ENCODE measurements around the gene ESAM. TPM values are rescaled to one million over a fixed set of nuclear protein-coding genes. Genes with fewer than 3 reads are reported as not detected.

The ESAM gene
- total and polyA plus RNA-seq, 2 of the 8 experiments (the other 6 are each of a cell fraction or from before 2014, with no cell fraction given) = 0.09 TPM; not detected in 1

- Histone ChIP-seq H2AFZ (ENCODE audit: low read length) (peak overlapping the region; percentile 47), H2BK12ac (ENCODE audit: low read depth, low read length) (no peak overlapping the region), H4K8ac (ENCODE audit: extremely low read depth, insufficient read depth, low read length) (no peak overlapping the region), H3K4me2 (ENCODE audit: insufficient read depth in 1 of 2, low read depth in 2 of 2, low read length in 2 of 2) (peak overlapping the region; percentile 89 to 97), H3K14ac (ENCODE audit: insufficient read length) (no peak overlapping the region), H3K27ac (ENCODE audit: low read depth, low read length) (no peak overlapping the region), H3K9me3 (ENCODE audit: insufficient read depth in 2 of 2, low read depth in 1 of 2, low read length in 1 of 2) (no peaks in the 10 kb centered on the region), H3K9ac (replicated peaks in 1 of 4; ENCODE audit: extremely low read depth in 1 of 4, low read depth in 3 of 4, low read length in 3 of 4) (peak overlapping the region in 3 of 4 experiments; percentile 84 to 90 (median 85); a peak in 3 of 7 replicates), H2BK120ac (replicated peaks; ENCODE audit: low read depth, low read length) (no peak overlapping the region), H4K5ac (ENCODE audit: insufficient read length, low read depth, low read length) (peak overlapping the region; percentile 62), H2AK5ac (ENCODE audit: low read depth, low read length) (no peak overlapping the region), H4K91ac (replicated peaks; ENCODE audit: insufficient read length, low read length) (no peak overlapping the region), H2BK20ac (ENCODE audit: low read length) (no peak overlapping the region), H3K4ac (replicated peaks; ENCODE audit: insufficient read length, low read depth, low read length) (no peak overlapping the region), H3K18ac (ENCODE audit: extremely low read depth, low read length) (no peak overlapping the region), H3K36me3 (ENCODE audit: control insufficient read depth in 2 of 4, insufficient read depth in 4 of 4, low read length in 3 of 4) (peaks cover 0 to 4% (median 0%) of the 10 kb centered on the region in 4 experiments; a peak in 2 of 8 replicates), H3K27me3 (replicated peaks in 1 of 4; ENCODE audit: control insufficient read depth in 3 of 4, extremely low read depth in 1 of 4, insufficient read depth in 3 of 4, low read length in 3 of 4) (no peaks in the 10 kb centered on the region), H3K79me2 (ENCODE audit: control insufficient read depth in 1 of 2, insufficient read depth in 2 of 2, low read length in 2 of 2) (peaks cover 16 to 38% of the 10 kb centered on the region in 2 experiments), H4K20me1 (replicated peaks in 1 of 2; ENCODE audit: control insufficient read depth in 1 of 2, insufficient read depth in 2 of 2, low read length in 2 of 2) (peaks cover 1 to 7% of the 10 kb centered on the region in 2 experiments), H3K23me2 (ENCODE audit: low read depth, low read length) (peaks cover 3% of the 10 kb centered on the region; the same call in 1 of the 2 replicates), H3K79me1 (ENCODE audit: low read depth, low read length) (peaks cover 3% of the 10 kb centered on the region; the same call in 1 of the 2 replicates), H2BK15ac (ENCODE audit: low read length) (no peak overlapping the region), H3K4me1 (replicated peaks in 1 of 4; ENCODE audit: control insufficient read depth in 3 of 4, insufficient read depth in 4 of 4, low read length in 3 of 4) (peaks cover 0 to 6% (median under 1%) of the 10 kb centered on the region in 4 experiments; a peak in 2 of 7 replicates), H2BK5ac (ENCODE audit: low read depth, low read length) (0 out of 2 replicates have a peak overlapping the region, but pooled peaks have one; percentile 94), H3K56ac (replicated peaks; ENCODE audit: insufficient read length, low read depth, low read length) (no peak overlapping the region), H3K4me3 (ENCODE audit: extremely low read depth in 1 of 4, insufficient read depth in 2 of 4, low read depth in 3 of 4, low read length in 4 of 4) (peak overlapping the region; percentile 70 to 86 (median 74)), H3K23ac (ENCODE audit: insufficient read length) (no peak overlapping the region)
- CTCF ChIA-PET (ENCODE audit: partially characterized antibody) = interaction anchor here (0.8 to 6.0 kb wide), 11 partner anchors 8 to 147 kb away, joined by 3 to 46 read pairs (median 6); no protein-coding TSS in a partner anchor
- POLR2A ChIA-PET (ENCODE audit: partially characterized antibody) = interaction anchor here (0.9 to 3.7 kb wide), 11 partner anchors 11 to 127 kb away, joined by 4 to 26 read pairs (median 5); partner anchors contain the start of genes ESAM, SIAE and SPA17
- no peak for DNase-seq (ENCODE audit: low read depth in 1 of 2, low spot score in 2 of 2)
- no peak for FAIRE-seq
- WGBS, 2 experiments (ENCODE audit: extremely low coverage in 1 of 2, insufficient coverage in 1 of 2, insufficient read length in 1 of 2, insufficient replicate concordance in 2 of 2, low coverage in 1 of 2, low lambda C conversion rate in 2 of 2, missing lambda C conversion rate in 1 of 2) = 59% methylated on average over 8 of the region's 8 CpGs; no CpG with 5 or more reads in 1 of the 2 experiments
- TF ChIP-seq TAF1 (IDR thresholded peaks at IDR 0.05; ENCODE audit: low read depth, low read length) = no peak
- TF ChIP-seq BRCA1 (IDR thresholded peaks at IDR 0.05; ENCODE audit: low read depth, low read length) = no peak
- no peak for TF ChIP-seq MAFK (IDR thresholded peaks at IDR 0.05; ENCODE audit: low read depth, low read length)
- no peak for TF ChIP-seq HDAC2 (IDR thresholded peaks at IDR 0.05; ENCODE audit: borderline replicate concordance in 1 of 2, low read depth in 2 of 2, low read length in 2 of 2)
Observed at GRCh38 chr11:124801014-124801413, 38.9 kb upstream of the ESAM start.
